B cell (primary cell): ENCODE data around the gene FAXDC2.

Source experiments
- CTCF ChIP-seq: fragments of 200-600 bp; IDR thresholded peaks from one replicate; pipeline ENCODE4 v1.8.0; 2022; ENCODE audit warnings: antibody characterized with exemption, mild to moderate bottlenecking
- EZH2 ChIP-seq: IDR thresholded peaks from 2 replicates; pipeline ENCODE4 v1.6.1; 2012; ENCODE audit warnings: borderline replicate concordance, low read depth, mild to moderate bottlenecking, moderate library complexity, low read length; ENCODE audit not compliant: insufficient read depth, poor library complexity, severe bottlenecking

- TF ChIP-seq CTCF (no peak), EZH2 (no peak)
These were observed 9.7 kb upstream of the FAXDC2 start for GRCh38 chr5:154860123-154860522.
